BLaER1 (cell line): ENCODE measurements around the gene RPS16.
"Not testable (repeated sequence)": the region's sequence is repeated elsewhere in the genome, so short reads cannot be mapped to it uniquely, and the experiment has no call there.

Source experiments
- H3K27ac ChIP-seq: shearing (Covaris generic); formaldehyde crosslinking; 2 replicates; pipeline ENCODE4 v1.8.1; 2022
- H3K27me3 ChIP-seq: shearing (Covaris generic); formaldehyde crosslinking; 2 replicates; pipeline ENCODE4 v1.8.1; 2022
- H3K36me3 ChIP-seq: shearing (Covaris generic); formaldehyde crosslinking; 2 replicates; pipeline ENCODE4 v1.8.1; 2022
- H3K4me1 ChIP-seq: shearing (Covaris generic); formaldehyde crosslinking; 2 replicates; pipeline ENCODE4 v1.8.1; 2022
- H3K4me2 ChIP-seq: shearing (Covaris generic); formaldehyde crosslinking; 2 replicates; pipeline ENCODE4 v1.8.1; 2022
- H3K4me3 ChIP-seq: shearing (Covaris generic); formaldehyde crosslinking; 2 replicates; pipeline ENCODE4 v1.8.1; 2022
- H3K9ac ChIP-seq: shearing (Covaris generic); formaldehyde crosslinking; 2 replicates; pipeline ENCODE4 v1.8.1; 2022
- H3K9me3 ChIP-seq: shearing (Covaris generic); formaldehyde crosslinking; 2 replicates; pipeline ENCODE4 v1.8.1; 2022
- H4K20me1 ChIP-seq: shearing (Covaris generic); formaldehyde crosslinking; 2 replicates; pipeline ENCODE4 v1.8.1; 2022
- Cebpa-rat ChIP-seq: shearing (Covaris generic); IDR thresholded peaks from 2 replicates; pipeline ENCODE4 v1.8.1; 2022

RPS16 gene

GRCh38 chr19:39473443-39473960, 37.8 kb upstream of the RPS16 start:
- Histone ChIP-seq H3K27ac (no peak overlapping the region), H3K9me3 (no peaks in the 10 kb centered on the region), H3K9ac (no peak overlapping the region), H3K4me3 (no peak overlapping the region), H3K27me3 (no peaks in the 10 kb centered on the region), H3K4me2 (no peak overlapping the region), H3K36me3 (peaks cover 96% of the 10 kb centered on the region), H3K4me1 (peaks cover 19% of the 10 kb centered on the region), H4K20me1 (peaks cover 38% of the 10 kb centered on the region)
- TF ChIP-seq Cebpa-rat: no peak

GRCh38 chr19:39472746-39473442, 37.1 kb upstream of the RPS16 start:
- Histone ChIP-seq H4K20me1 (peaks cover 38% of the 10 kb centered on the region), H3K4me1 (peaks cover 25% of the 10 kb centered on the region), H3K36me3 (peaks cover 100% of the 10 kb centered on the region), H3K4me2 (no peak overlapping the region), H3K9ac (no peak overlapping the region), H3K9me3 (no peaks in the 10 kb centered on the region), H3K27me3 (no peaks in the 10 kb centered on the region), H3K27ac (no peak overlapping the region), H3K4me3 (no peak overlapping the region)
- no peak for TF ChIP-seq Cebpa-rat

GRCh38 chr19:39471756-39472536, 36.2 kb upstream of the RPS16 start:
- H3K9ac ChIP-seq: peak overlapping the region; percentile 34; the same call in 1 of the 2 replicates
- peaks cover 38% of the 10 kb centered on the region for H4K20me1 ChIP-seq

GRCh38 chr19:39470724-39471339, 35.1 kb upstream of the RPS16 start:
- Histone ChIP-seq H3K4me1 (peaks cover 36% of the 10 kb centered on the region), H3K36me3 (peaks cover 100% of the 10 kb centered on the region), H3K4me3 (no peak overlapping the region), H3K4me2 (no peak overlapping the region), H3K9me3 (no peaks in the 10 kb centered on the region), H3K9ac (peak overlapping the region; percentile 34; the same call in 1 of the 2 replicates), H3K27ac (no peak overlapping the region), H4K20me1 (peaks cover 44% of the 10 kb centered on the region), H3K27me3 (no peaks in the 10 kb centered on the region)
- no peak for TF ChIP-seq Cebpa-rat

More at GRCh38 chr19:39471756-39472536, 36.2 kb upstream of the RPS16 start:
- H3K9me3 ChIP-seq: no peaks in the 10 kb centered on the region
- H3K36me3 ChIP-seq: peaks cover 100% of the 10 kb centered on the region
- no peak for TF ChIP-seq Cebpa-rat
- H3K27me3 ChIP-seq: no peaks in the 10 kb centered on the region
- H3K27ac ChIP-seq: no peak overlapping the region
- H3K4me1 ChIP-seq: peaks cover 30% of the 10 kb centered on the region
- H3K4me3 ChIP-seq: no peak overlapping the region
- H3K4me2 ChIP-seq: no peak overlapping the region

- no peaks in the 10 kb centered on the region for H3K27me3 ChIP-seq
- H3K27ac ChIP-seq: peak overlapping the region; percentile 66; the same call in 1 of the 2 replicates
- H3K9ac ChIP-seq: 0 out of 2 replicates have a peak overlapping the region, but pooled peaks have one; percentile 24
- H3K4me3 ChIP-seq: no peak overlapping the region
- no peaks in the 10 kb centered on the region for H3K9me3 ChIP-seq
- no peak for TF ChIP-seq Cebpa-rat
- no peak overlapping the region for H3K4me2 ChIP-seq
- peaks cover 55% of the 10 kb centered on the region for H4K20me1 ChIP-seq
- peaks cover 48% of the 10 kb centered on the region for H3K4me1 ChIP-seq
- peaks cover 100% of the 10 kb centered on the region for H3K36me3 ChIP-seq
These were observed 33.8 kb upstream of the RPS16 start for GRCh38 chr19:39469567-39469966.

- TF ChIP-seq Cebpa-rat: no peak
- Histone ChIP-seq H3K4me3 (no peak overlapping the region; the same call in 1 of the 2 replicates), H3K9ac (0 out of 2 replicates have a peak overlapping the region, but pooled peaks have one; percentile 24), H3K4me2 (peak overlapping the region; percentile 69), H3K27me3 (no peaks in the 10 kb centered on the region), H3K4me1 (peaks cover 54% of the 10 kb centered on the region), H3K27ac (peak overlapping the region; percentile 66), H3K9me3 (no peaks in the 10 kb centered on the region), H3K36me3 (peaks cover 100% of the 10 kb centered on the region), H4K20me1 (peaks cover 55% of the 10 kb centered on the region)
These were observed 33.3 kb upstream of the RPS16 start for GRCh38 chr19:39469036-39469435.

GRCh38 chr19:39467941-39468340, 32.2 kb upstream of the RPS16 start:
- H3K27me3 ChIP-seq: no peaks in the 10 kb centered on the region
- no peak for TF ChIP-seq Cebpa-rat
- H3K4me1 ChIP-seq: peaks cover 55% of the 10 kb centered on the region
- H4K20me1 ChIP-seq: peaks cover 55% of the 10 kb centered on the region
- peak overlapping the region; percentile 69 for H3K4me2 ChIP-seq
- peak overlapping the region; percentile 66 for H3K27ac ChIP-seq
- H3K9ac ChIP-seq: no peak overlapping the region
- no peaks in the 10 kb centered on the region for H3K9me3 ChIP-seq
- H3K36me3 ChIP-seq: peaks cover 100% of the 10 kb centered on the region
- no peak overlapping the region for H3K4me3 ChIP-seq

- peaks cover 100% of the 10 kb centered on the region for H3K36me3 ChIP-seq
- H4K20me1 ChIP-seq: peaks cover 40% of the 10 kb centered on the region
- no peaks in the 10 kb centered on the region for H3K9me3 ChIP-seq
- H3K4me2 ChIP-seq: no peak overlapping the region
- TF ChIP-seq Cebpa-rat: no peak
- H3K4me3 ChIP-seq: no peak overlapping the region
- no peak overlapping the region for H3K9ac ChIP-seq
- H3K27me3 ChIP-seq: no peaks in the 10 kb centered on the region
- H3K4me1 ChIP-seq: peaks cover 46% of the 10 kb centered on the region
- no peak overlapping the region for H3K27ac ChIP-seq
These were observed 30.4 kb upstream of the RPS16 start for GRCh38 chr19:39465956-39466747.

- Histone ChIP-seq H3K9ac (no peak overlapping the region), H3K27ac (no peak overlapping the region), H3K27me3 (no peaks in the 10 kb centered on the region), H3K4me3 (no peak overlapping the region), H3K4me2 (no peak overlapping the region), H3K4me1 (peaks cover 35% of the 10 kb centered on the region), H4K20me1 (peaks cover 51% of the 10 kb centered on the region), H3K9me3 (no peaks in the 10 kb centered on the region), H3K36me3 (peaks cover 100% of the 10 kb centered on the region)
- TF ChIP-seq Cebpa-rat: no peak
These were observed 27.7 kb upstream of the RPS16 start for GRCh38 chr19:39463403-39463802.

GRCh38 chr19:39451257-39451656, 15.5 kb upstream of the RPS16 start:
- peaks cover 100% of the 10 kb centered on the region for H4K20me1 ChIP-seq
- H3K27me3 ChIP-seq, H3K4me2 ChIP-seq, H3K9ac ChIP-seq, H3K27ac ChIP-seq, H3K4me3 ChIP-seq, H3K9me3 ChIP-seq: not testable (repeated sequence)
- peaks cover 41% of the 10 kb centered on the region for H3K4me1 ChIP-seq
- peaks cover 95% of the 10 kb centered on the region for H3K36me3 ChIP-seq
